Activated CD8-positive, alpha-beta T cell treated with anti-CD3 and anti-CD28 coated beads, Interleukin-2, amount 10 ng/mL, durations not matched to agents 7 days and 5 days (primary cell): Measurements from ENCODE around the gene EGR2. TPM values are rescaled to one million over a fixed set of nuclear protein-coding genes. Genes with fewer than 3 reads are reported as not detected.
A peak's percentile ranks its signal among the peaks of the same experiment; 100 is the strongest.

Experiments
- ATAC-seq: fragments of 150-1000 bp; cut with Tn5 transposase; one replicate; pipeline ENCODE4 v1.10.0; 2021; ENCODE audit warnings: moderate library complexity
- CTCF ChIA-PET: fragments of 350-600 bp; sonication (Branson Sonifier 250); formaldehyde crosslinking; loops from one replicate; lab custom pipeline; 2021; ENCODE audit warnings: antibody characterized with exemption; lab: Charles Lee
- POLR2A ChIA-PET: fragments of 350-600 bp; sonication (Branson Sonifier 250); formaldehyde crosslinking; loops from one replicate; lab custom pipeline; 2021; ENCODE audit warnings: antibody characterized with exemption; lab: Charles Lee
- DNase-seq: peaks from one replicate; pipeline ENCODE4 v3.0.0-alpha.2; 2020
- H3K27ac Mint-ChIP-seq: one replicate; pipeline ENCODE4 v1.8.0; 2021; ENCODE audit warnings: mild to moderate bottlenecking, mixed read lengths
- H3K27me3 Mint-ChIP-seq: one replicate; pipeline ENCODE4 v1.8.0; 2021; ENCODE audit warnings: low read depth, mixed read lengths
- H3K36me3 Mint-ChIP-seq: one replicate; pipeline ENCODE4 v1.8.0; 2021; ENCODE audit warnings: low read depth, mixed read lengths
- H3K4me1 Mint-ChIP-seq: one replicate; pipeline ENCODE4 v1.8.0; 2021; ENCODE audit warnings: low read depth, mixed read lengths
- H3K4me3 Mint-ChIP-seq: one replicate; pipeline ENCODE4 v1.8.0; 2021; ENCODE audit warnings: mild to moderate bottlenecking, mixed read lengths
- H3K9me3 Mint-ChIP-seq: one replicate; pipeline ENCODE4 v1.8.0; 2022; ENCODE audit warnings: mixed read lengths; ENCODE audit not compliant: insufficient read depth
- total RNA-seq, 2 experiments: library from RNA; stranded (reverse); gene quantifications; one replicate each; pipeline ENCODE4 v1.2.3, GENCODE V29; 2021

The EGR2 gene
- total RNA-seq, 2 experiments from 2014 or later: 0.50 to 1.3 TPM

GRCh38 chr10:62766386-62766785 is 49.8 kb downstream of the EGR2 start:
- CTCF ChIA-PET: no interaction called here
- Mint-ChIP-seq H3K4me3 (no peak overlapping the region), H3K9me3 (no peaks in the 10 kb centered on the region), H3K27me3 (no peaks in the 10 kb centered on the region), H3K27ac (no peak overlapping the region), H3K4me1 (peaks cover 21% of the 10 kb centered on the region), H3K36me3 (no peaks in the 10 kb centered on the region)
- ATAC-seq: no peak
- DNase-seq: no peak
- POLR2A ChIA-PET: no interaction called here

GRCh38 chr10:62765726-62766125 is 50.4 kb downstream of the EGR2 start:
- DNase-seq (no peak), ATAC-seq (peak; percentile 42)
- H3K4me1 Mint-ChIP-seq: peaks cover 25% of the 10 kb centered on the region
- H3K27ac Mint-ChIP-seq: no peak overlapping the region
- ChIA-PET CTCF (no interaction called here), POLR2A (interaction anchor here (0.6 kb wide), 1 partner anchor 148 kb away, joined by 3 read pairs; no protein-coding TSS in a partner anchor)
- H3K36me3 Mint-ChIP-seq: no peaks in the 10 kb centered on the region
- H3K27me3 Mint-ChIP-seq: no peaks in the 10 kb centered on the region
- no peak overlapping the region for H3K4me3 Mint-ChIP-seq
- H3K9me3 Mint-ChIP-seq: no peaks in the 10 kb centered on the region

DNA sequence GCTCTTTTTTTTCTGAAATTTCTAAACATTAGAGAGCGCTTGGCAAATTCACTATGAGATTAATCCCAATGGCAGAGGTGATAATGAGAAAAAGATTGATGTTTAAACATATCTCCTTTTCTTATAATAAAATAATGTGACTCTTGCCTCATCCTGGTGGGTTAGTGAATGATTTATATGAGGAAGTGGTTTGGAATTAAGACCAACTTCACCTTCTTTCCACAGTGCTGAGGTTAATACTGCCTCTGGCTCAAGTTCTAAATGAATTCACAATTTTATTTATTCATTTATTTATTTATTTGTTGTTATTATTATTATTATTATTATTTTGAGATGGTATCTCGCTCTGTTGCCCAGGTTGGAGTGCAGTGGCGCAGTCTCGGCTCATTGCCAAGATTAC is 52.2 kb downstream of the EGR2 start:
- POLR2A ChIA-PET: no interaction called here

GRCh38 chr10:62763155-62763554 is 53.0 kb downstream of the EGR2 start:
- Mint-ChIP-seq H3K4me1 (peaks cover 19% of the 10 kb centered on the region), H3K36me3 (no peaks in the 10 kb centered on the region), H3K27me3 (no peaks in the 10 kb centered on the region), H3K4me3 (no peak overlapping the region), H3K9me3 (no peaks in the 10 kb centered on the region), H3K27ac (no peak overlapping the region)
- no peak for DNase-seq
- no peak for ATAC-seq
- ChIA-PET CTCF (no interaction called here), POLR2A (interaction anchor here (1.0 kb wide), 1 partner anchor 14 kb away, joined by 3 read pairs; no protein-coding TSS in a partner anchor)

More for the DNA sequence above, 52.2 kb downstream of the EGR2 start:
- Mint-ChIP-seq H3K36me3 (no peaks in the 10 kb centered on the region), H3K27ac (no peak overlapping the region), H3K4me1 (peaks cover 19% of the 10 kb centered on the region), H3K9me3 (no peaks in the 10 kb centered on the region), H3K4me3 (no peak overlapping the region), H3K27me3 (no peaks in the 10 kb centered on the region)
- no peak for DNase-seq
- CTCF ChIA-PET: no interaction called here
- no peak for ATAC-seq

Other genes with a start within 250 kb of the EGR2 start
- gene ADO, start 11.6 kb downstream of the EGR2 start, total RNA-seq: 10 to 100 TPM; 22.2 to 22.6 TPM